Neural progenitor cell (in vitro differentiated cells): ENCODE measurements around the gene MAGIX. TPM values are rescaled to one million over a fixed set of nuclear protein-coding genes. Genes with fewer than 3 reads are reported as not detected.
A peak's percentile ranks its signal among the peaks of the same experiment; 100 is the strongest.

Source experiments
- DNase-seq: peaks from one replicate; pipeline ENCODE4 v3.0.0-alpha.2; 2016; ENCODE audit warnings: low spot score
- H2AFZ ChIP-seq: fragments of 200-600 bp; sonication (generic); replicated peaks from 2 replicates; pipeline ENCODE4 v1.6.1; 2016; ENCODE audit warnings: antibody characterized with exemption
- H3F3A ChIP-seq: fragments of 200-600 bp; sonication (generic); 2 replicates; pipeline ENCODE4 v1.6.1; 2016; ENCODE audit warnings: antibody characterized with exemption, low read depth
- H3K27ac ChIP-seq: fragments of 200-600 bp; sonication (generic); 2 replicates; pipeline ENCODE4 v1.5.1; 2016; ENCODE audit warnings: mild to moderate bottlenecking
- H3K27me3 ChIP-seq: fragments of 200-600 bp; sonication (generic); 2 replicates; pipeline ENCODE4 v1.6.1; 2016; ENCODE audit warnings: mild to moderate bottlenecking, moderate library complexity
- H3K36me3 ChIP-seq: fragments of 200-600 bp; sonication (generic); 2 replicates; pipeline ENCODE4 v1.5.1; 2016
- H3K4me1 ChIP-seq: fragments of 200-600 bp; sonication (generic); 2 replicates; pipeline ENCODE4 v1.6.1; 2016; ENCODE audit warnings: mixed run types
- H3K4me2 ChIP-seq: fragments of 200-600 bp; sonication (generic); 2 replicates; pipeline ENCODE4 v1.6.1; 2016
- H3K4me3 ChIP-seq: fragments of 200-600 bp; sonication (generic); 2 replicates; pipeline ENCODE4 v1.5.1; 2016
- H3K79me2 ChIP-seq: fragments of 200-600 bp; sonication (generic); 2 replicates; pipeline ENCODE4 v1.6.1; 2016; ENCODE audit warnings: low read depth
- H3K9ac ChIP-seq: fragments of 200-600 bp; sonication (generic); 2 replicates; pipeline ENCODE4 v1.6.1; 2016
- H3K9me3 ChIP-seq: fragments of 200-600 bp; sonication (generic); 2 replicates; pipeline ENCODE4 v1.5.1; 2016; ENCODE audit warnings: low read depth
- H4K20me1 ChIP-seq: fragments of 200-600 bp; sonication (generic); 2 replicates; pipeline ENCODE4 v1.6.1; 2016; ENCODE audit warnings: low read depth
- H3K27ac Mint-ChIP-seq: 3 replicates; pipeline ENCODE4 v1.8.0; 2021; ENCODE audit warnings: mixed read lengths
- H3K27me3 Mint-ChIP-seq: 2 replicates; pipeline ENCODE4 v1.8.0; 2022; ENCODE audit warnings: low read depth, mild to moderate bottlenecking, inconsistent platforms, moderate library complexity, mixed read lengths; ENCODE audit not compliant: insufficient read depth
- H3K36me3 Mint-ChIP-seq: 3 replicates; pipeline ENCODE4 v1.8.0; 2021; ENCODE audit warnings: mixed read lengths
- H3K4me1 Mint-ChIP-seq: 3 replicates; pipeline ENCODE4 v1.8.0; 2021; ENCODE audit warnings: mixed read lengths
- H3K4me3 Mint-ChIP-seq: 3 replicates; pipeline ENCODE4 v1.8.0; 2021; ENCODE audit warnings: mild to moderate bottlenecking, moderate library complexity, mixed read lengths
- H3K9me3 Mint-ChIP-seq: 3 replicates; pipeline ENCODE4 v1.8.0; 2020; ENCODE audit warnings: mixed read lengths
- CTCF ChIP-seq: fragments of 200-600 bp; sonication (generic); IDR thresholded peaks from 2 replicates; pipeline ENCODE4 v1.5.1; 2017; ENCODE audit warnings: antibody characterized with exemption, mild to moderate bottlenecking
- EZH2 ChIP-seq: fragments of 200-600 bp; sonication (generic); IDR thresholded peaks from 2 replicates; pipeline ENCODE4 v1.6.1; 2017; ENCODE audit warnings: antibody characterized with exemption, mild to moderate bottlenecking, moderate library complexity
- EZH2phosphoT487 ChIP-seq: fragments of 200-600 bp; sonication (generic); IDR thresholded peaks from 2 replicates; pipeline ENCODE4 v1.6.1; 2017; ENCODE audit warnings: antibody characterized with exemption
- total RNA-seq: library from RNA; depleted of rRNA; stranded (reverse); fragments of >200 nt; gene quantifications from 2 replicates; pipeline ENCODE4 v1.2.3, GENCODE V29; 2015; ENCODE audit warnings: low replicate concordance

MAGIX gene
- total RNA-seq, 1 donor from 2014 or later, result 1.5 TPM

GRCh38 chrX:49190821-49191573 is 28.4 kb downstream of the MAGIX start:
- Mint-ChIP-seq H3K4me3 (peak overlapping the region; percentile 85), H3K9me3 (peaks cover 15% of the 10 kb centered on the region), H3K27me3 (peaks cover 3% of the 10 kb centered on the region), H3K27ac (peak overlapping the region; percentile 58), H3K4me1 (peaks cover 22% of the 10 kb centered on the region), H3K36me3 (no peaks in the 10 kb centered on the region)
- H3K9ac ChIP-seq, result peak overlapping the region; percentile 46
- no peaks in the 10 kb centered on the region for H4K20me1 ChIP-seq
- peaks cover 19% of the 10 kb centered on the region for H3F3A ChIP-seq
- no peaks in the 10 kb centered on the region for H3K36me3 ChIP-seq
- H2AFZ ChIP-seq, result no peak overlapping the region
- peak overlapping the region; percentile 78 for H3K4me2 ChIP-seq
- H3K27ac ChIP-seq, result peak overlapping the region; percentile 90
- TF ChIP-seq EZH2phosphoT487 (no peak), CTCF (no peak), EZH2 (no peak)
- no peaks in the 10 kb centered on the region for H3K27me3 ChIP-seq
- H3K9me3 ChIP-seq, result no peaks in the 10 kb centered on the region
- no peaks in the 10 kb centered on the region for H3K79me2 ChIP-seq
- H3K4me3 ChIP-seq, result peak overlapping the region; percentile 75
- H3K4me1 ChIP-seq, result no peaks in the 10 kb centered on the region
- DNase-seq, result peak; percentile 96

DNA sequence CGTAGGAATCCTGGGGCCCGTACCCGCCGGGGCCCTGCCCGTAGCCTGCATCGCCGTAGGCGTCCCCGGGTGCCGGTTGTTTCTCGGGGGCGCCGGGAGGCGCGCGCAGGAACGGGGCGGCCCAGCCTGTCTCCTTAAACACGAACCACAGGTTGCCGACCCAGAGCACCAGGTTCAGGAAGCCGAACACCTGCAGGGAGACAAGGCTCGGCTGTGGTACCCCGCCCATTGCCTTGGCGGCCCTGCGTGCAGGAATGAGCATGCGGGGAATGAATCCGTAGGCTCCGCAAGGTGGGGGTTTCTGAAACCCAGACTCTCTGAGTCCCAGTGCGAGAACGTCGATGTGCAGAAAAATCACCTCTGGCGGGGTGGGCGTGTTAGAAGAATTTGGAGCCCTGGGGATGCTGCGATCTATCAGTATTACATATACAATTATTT is 29.0 kb downstream of the MAGIX start:
- H3K4me2 ChIP-seq, result peak overlapping the region; percentile 78
- no peaks in the 10 kb centered on the region for H3K36me3 ChIP-seq
- peaks cover 21% of the 10 kb centered on the region for H3K4me1 Mint-ChIP-seq
- no peak overlapping the region for H2AFZ ChIP-seq
- H3K9me3 ChIP-seq, result no peaks in the 10 kb centered on the region
- no peaks in the 10 kb centered on the region for H3K27me3 ChIP-seq
- no peaks in the 10 kb centered on the region for H3K4me1 ChIP-seq
- peak overlapping the region; percentile 85 for H3K4me3 Mint-ChIP-seq
- no peaks in the 10 kb centered on the region for H3K79me2 ChIP-seq
- H3K9ac ChIP-seq, result peak overlapping the region; percentile 46
- peak; percentile 52 for DNase-seq
- no peak overlapping the region for H3K27ac Mint-ChIP-seq
- H3K27me3 Mint-ChIP-seq, result peaks cover 3% of the 10 kb centered on the region
- H3K9me3 Mint-ChIP-seq, result peaks cover 15% of the 10 kb centered on the region
- peaks cover 19% of the 10 kb centered on the region for H3F3A ChIP-seq
- no peaks in the 10 kb centered on the region for H3K36me3 Mint-ChIP-seq
- H3K27ac ChIP-seq, result peak overlapping the region; percentile 90
- TF ChIP-seq EZH2 (no peak), CTCF (no peak), EZH2phosphoT487 (no peak)
- peak overlapping the region; percentile 75 for H3K4me3 ChIP-seq
- no peaks in the 10 kb centered on the region for H4K20me1 ChIP-seq

- Histone ChIP-seq H3K4me2 (no peak overlapping the region), H3K9ac (no peak overlapping the region), H3K36me3 (no peaks in the 10 kb centered on the region), H3F3A (peaks cover 10% of the 10 kb centered on the region), H3K79me2 (no peaks in the 10 kb centered on the region), H3K9me3 (no peaks in the 10 kb centered on the region), H3K4me1 (no peaks in the 10 kb centered on the region), H3K27me3 (peaks cover under 1% of the 10 kb centered on the region), H3K4me3 (no peak overlapping the region), H4K20me1 (no peaks in the 10 kb centered on the region), H2AFZ (no peak overlapping the region), H3K27ac (no peak overlapping the region)
- H3K4me1 Mint-ChIP-seq, result peaks cover 9% of the 10 kb centered on the region
- H3K27ac Mint-ChIP-seq, result no peak overlapping the region
- H3K9me3 Mint-ChIP-seq, result peaks cover 12% of the 10 kb centered on the region
- DNase-seq, result peak; percentile 60
- no peaks in the 10 kb centered on the region for H3K36me3 Mint-ChIP-seq
- peaks cover 3% of the 10 kb centered on the region for H3K27me3 Mint-ChIP-seq
- peak overlapping the region; percentile 67 for H3K4me3 Mint-ChIP-seq
- TF ChIP-seq EZH2phosphoT487 (no peak), CTCF (peak; percentile 64)
These were observed 30.3 kb downstream of the MAGIX start for GRCh38 chrX:49192722-49193328.
